GM12873 (cell line): Measurements from ENCODE around the gene MYADML2.

ENCODE experiments used
- TF ChIP-seq, protein P1 (sequence below): IDR thresholded peaks from 2 replicates; pipeline ENCODE4 v1.5.1; 2012; ENCODE audit warnings: low read depth, mild to moderate bottlenecking, moderate library complexity, low read length, control low read depth; ENCODE audit not compliant: insufficient read depth; ENCODE audit errors: missing control alignments

Gene MYADML2

GRCh38 chr17:81973432-81973831 lies 26.4 kb upstream of the MYADML2 start:
- TF ChIP-seq, protein P1, sequence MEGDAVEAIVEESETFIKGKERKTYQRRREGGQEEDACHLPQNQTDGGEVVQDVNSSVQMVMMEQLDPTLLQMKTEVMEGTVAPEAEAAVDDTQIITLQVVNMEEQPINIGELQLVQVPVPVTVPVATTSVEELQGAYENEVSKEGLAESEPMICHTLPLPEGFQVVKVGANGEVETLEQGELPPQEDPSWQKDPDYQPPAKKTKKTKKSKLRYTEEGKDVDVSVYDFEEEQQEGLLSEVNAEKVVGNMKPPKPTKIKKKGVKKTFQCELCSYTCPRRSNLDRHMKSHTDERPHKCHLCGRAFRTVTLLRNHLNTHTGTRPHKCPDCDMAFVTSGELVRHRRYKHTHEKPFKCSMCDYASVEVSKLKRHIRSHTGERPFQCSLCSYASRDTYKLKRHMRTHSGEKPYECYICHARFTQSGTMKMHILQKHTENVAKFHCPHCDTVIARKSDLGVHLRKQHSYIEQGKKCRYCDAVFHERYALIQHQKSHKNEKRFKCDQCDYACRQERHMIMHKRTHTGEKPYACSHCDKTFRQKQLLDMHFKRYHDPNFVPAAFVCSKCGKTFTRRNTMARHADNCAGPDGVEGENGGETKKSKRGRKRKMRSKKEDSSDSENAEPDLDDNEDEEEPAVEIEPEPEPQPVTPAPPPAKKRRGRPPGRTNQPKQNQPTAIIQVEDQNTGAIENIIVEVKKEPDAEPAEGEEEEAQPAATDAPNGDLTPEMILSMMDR = no peak

GRCh38 chr17:81968850-81969812 lies 22.1 kb upstream of the MYADML2 start:
- TF ChIP-seq, protein P1 = no peak

GRCh38 chr17:81968396-81968745 lies 21.3 kb upstream of the MYADML2 start:
- TF ChIP-seq, protein P1 = no peak

DNA sequence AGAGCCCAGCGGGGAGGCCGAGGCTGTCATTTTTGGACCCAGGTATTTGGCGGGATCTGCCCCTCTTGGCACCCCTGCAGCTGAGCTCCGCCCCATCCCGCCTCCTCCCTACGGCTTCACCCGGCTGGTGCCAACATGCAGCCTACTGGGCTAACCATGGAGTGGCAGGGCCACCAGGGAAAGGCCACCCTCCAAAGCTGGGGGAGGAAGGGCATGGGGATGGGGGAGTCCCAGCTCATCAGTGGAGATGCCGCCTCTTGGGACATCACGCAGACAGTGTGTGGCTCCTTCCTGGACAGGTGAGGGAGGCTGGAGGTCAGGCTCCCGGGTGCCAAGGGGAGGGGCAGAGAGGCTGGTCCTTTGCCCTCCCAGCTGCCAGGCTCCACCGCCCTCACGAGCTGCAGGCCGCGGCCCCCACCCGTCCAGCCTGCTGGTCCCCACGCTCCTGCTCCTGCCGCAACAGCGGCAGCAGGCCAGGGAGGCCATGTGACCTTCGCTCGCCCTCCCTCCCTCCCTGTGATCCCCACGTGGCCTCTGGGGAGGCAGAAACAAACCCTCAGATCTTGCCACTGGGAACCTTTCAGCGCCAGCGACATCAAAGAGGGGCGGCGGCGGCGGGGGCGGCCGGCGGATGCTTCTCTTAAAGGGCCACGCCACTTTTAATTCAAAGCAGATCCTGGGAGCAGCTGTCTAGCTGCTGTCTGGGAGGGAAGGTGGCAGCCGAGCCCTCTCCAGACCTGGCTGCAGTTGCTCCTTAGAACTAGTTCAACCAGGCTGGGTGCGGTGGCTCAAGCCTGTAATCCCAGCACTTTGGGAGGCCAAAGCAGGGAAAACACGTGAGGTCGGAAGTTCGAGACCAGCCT lies 20.7 kb upstream of the MYADML2 start:
- TF ChIP-seq, protein P1 = no peak

- TF ChIP-seq, protein P1 = no peak
These were observed 20.2 kb upstream of the MYADML2 start for GRCh38 chr17:81967244-81967532.

GRCh38 chr17:81966343-81967243 lies 19.6 kb upstream of the MYADML2 start:
- TF ChIP-seq, protein P1 = no peak
